ENCODE data around the gene CTIF.

GRCh38 chr18:48638896-48639771 is 100.3 kb downstream of the CTIF start:
- TF ChIP-seq CTCF (IDR thresholded peaks at IDR 0.05; ENCODE audit: insufficient read depth, low read length, poor library complexity, severe bottlenecking), result no peak
- no peak for TF ChIP-seq EZH2phosphoT487 (conservative IDR thresholded peaks at IDR 0.05; ENCODE audit: low read length)
